Activated CD8-positive, alpha-beta T cell treated with anti-CD3 and anti-CD28 coated beads for 36 hours (primary cell): Measurements from ENCODE around the gene CDK5RAP1. TPM values are rescaled to one million over a fixed set of nuclear protein-coding genes. Genes with fewer than 3 reads are reported as not detected.

Experiments used
- ATAC-seq: fragments of 200-7000 bp; cut with Tn5 transposase; one replicate; pipeline ENCODE4 v1.10.0; 2021; ENCODE audit warnings: mild to moderate bottlenecking, moderate library complexity
- CTCF ChIA-PET: fragments of 350-600 bp; sonication (Branson Sonifier 250); formaldehyde crosslinking; loops from one replicate; lab custom pipeline; 2021; ENCODE audit warnings: antibody characterized with exemption; lab: Charles Lee
- POLR2A ChIA-PET: fragments of 350-600 bp; sonication (Branson Sonifier 250); formaldehyde crosslinking; loops from one replicate; lab custom pipeline; 2021; ENCODE audit warnings: antibody characterized with exemption; lab: Charles Lee
- DNase-seq: peaks from one replicate; pipeline ENCODE4 v3.0.0-alpha.2; 2020
- H3K27ac Mint-ChIP-seq: one replicate; pipeline ENCODE4 v1.8.0; 2021; ENCODE audit warnings: mild to moderate bottlenecking, mixed read lengths
- H3K27me3 Mint-ChIP-seq: one replicate; pipeline ENCODE4 v1.8.0; 2021; ENCODE audit warnings: mixed read lengths
- H3K36me3 Mint-ChIP-seq: one replicate; pipeline ENCODE4 v1.8.0; 2021; ENCODE audit warnings: low read depth, mixed read lengths
- H3K4me1 Mint-ChIP-seq: one replicate; pipeline ENCODE4 v1.8.0; 2021; ENCODE audit warnings: low read depth, mixed read lengths
- H3K4me3 Mint-ChIP-seq: one replicate; pipeline ENCODE4 v1.8.0; 2021; ENCODE audit warnings: mild to moderate bottlenecking, moderate library complexity, mixed read lengths
- H3K9me3 Mint-ChIP-seq: one replicate; pipeline ENCODE4 v1.8.0; 2021; ENCODE audit warnings: mixed read lengths
- CTCF ChIP-seq: fragments of 200-600 bp; IDR thresholded peaks from one replicate; pipeline ENCODE4 v1.8.0; 2022; ENCODE audit warnings: antibody characterized with exemption, mild to moderate bottlenecking
- intact Hi-C: fragments of 100-400 bp; cut with micrococcal nuclease; formaldehyde crosslinking; loops from one replicate; pipeline ENCODE4 v1.10.0; 2022
- total RNA-seq, 2 experiments: library from RNA; stranded (reverse); gene quantifications; one replicate each; pipeline ENCODE4 v1.2.3, GENCODE V29; 2021

CDK5RAP1 gene
- total RNA-seq, 2 experiments from 2014 or later: 35.4 to 38.2 TPM

- ChIA-PET POLR2A (no interaction called here), CTCF (no interaction called here)
- Mint-ChIP-seq H3K9me3 (no peaks in the 10 kb centered on the region), H3K4me1 (peaks cover 7% of the 10 kb centered on the region), H3K27me3 (no peaks in the 10 kb centered on the region), H3K27ac (peak overlapping the region; percentile 15), H3K4me3 (no peak overlapping the region), H3K36me3 (peaks cover 8% of the 10 kb centered on the region)
- no peak for DNase-seq
- ATAC-seq: peak; percentile 24
- no peak for TF ChIP-seq CTCF
- intact Hi-C loops: no loop called here
These were observed 7.7 kb upstream of the CDK5RAP1 start for GRCh38 chr20:33408716-33409654.

GRCh38 chr20:33408313-33408712 is 7.0 kb upstream of the CDK5RAP1 start:
- intact Hi-C loops: no loop called here
- ChIA-PET CTCF (no interaction called here), POLR2A (no interaction called here)
- no peaks in the 10 kb centered on the region for H3K9me3 Mint-ChIP-seq
- DNase-seq (no peak), ATAC-seq (no peak)
- H3K27me3 Mint-ChIP-seq: no peaks in the 10 kb centered on the region
- H3K36me3 Mint-ChIP-seq: peaks cover 8% of the 10 kb centered on the region
- peaks cover 7% of the 10 kb centered on the region for H3K4me1 Mint-ChIP-seq
- no peak overlapping the region for H3K27ac Mint-ChIP-seq
- TF ChIP-seq CTCF: no peak
- no peak overlapping the region for H3K4me3 Mint-ChIP-seq

- no peaks in the 10 kb centered on the region for H3K9me3 Mint-ChIP-seq
- ChIA-PET CTCF (no interaction called here), POLR2A (no interaction called here)
- no peaks in the 10 kb centered on the region for H3K27me3 Mint-ChIP-seq
- intact Hi-C loops: no loop called here
- peaks cover 8% of the 10 kb centered on the region for H3K36me3 Mint-ChIP-seq
- ATAC-seq (no peak), DNase-seq (no peak)
- H3K27ac Mint-ChIP-seq: no peak overlapping the region
- TF ChIP-seq CTCF: no peak
- no peak overlapping the region for H3K4me3 Mint-ChIP-seq
- peaks cover 8% of the 10 kb centered on the region for H3K4me1 Mint-ChIP-seq
These were observed 6.5 kb upstream of the CDK5RAP1 start for GRCh38 chr20:33407796-33408195.

GRCh38 chr20:33407251-33407650 is 5.9 kb upstream of the CDK5RAP1 start:
- CTCF ChIA-PET: interaction anchor here (0.6 kb wide), 1 partner anchor 168 kb away, joined by 3 read pairs; no protein-coding TSS in a partner anchor

More at GRCh38 chr20:33407251-33407650, 5.9 kb upstream of the CDK5RAP1 start:
- TF ChIP-seq CTCF: no peak
- H3K4me1 Mint-ChIP-seq: peaks cover 13% of the 10 kb centered on the region
- peak overlapping the region; percentile 3 for H3K27ac Mint-ChIP-seq
- ATAC-seq (peak; percentile 20), DNase-seq (no peak)
- H3K36me3 Mint-ChIP-seq: peaks cover 8% of the 10 kb centered on the region
- no peaks in the 10 kb centered on the region for H3K9me3 Mint-ChIP-seq
- no peak overlapping the region for H3K4me3 Mint-ChIP-seq
- no peaks in the 10 kb centered on the region for H3K27me3 Mint-ChIP-seq
- POLR2A ChIA-PET: interaction anchor here (0.6 kb wide), 1 partner anchor 1273 kb away, joined by 3 read pairs; no protein-coding TSS in a partner anchor
- intact Hi-C loops: no loop called here
